PC-9 (cell line): ENCODE data around the gene TPP1. TPM values are rescaled to one million over a fixed set of nuclear protein-coding genes. Genes with fewer than 3 reads are reported as not detected.

Experiments
- BruUV-seq: library from RNA; stranded (reverse); fragments of 400-500 nt; replicated peaks from 2 replicates; lab custom pipeline; 2021; lab: Mats Ljungman, UMichigan
- CTCF ChIA-PET: fragments of 300-600 bp; sonication (Branson Sonifier 250); formaldehyde crosslinking; loops from one replicate; lab custom pipeline; 2022; ENCODE audit warnings: antibody characterized with exemption; lab: Charles Lee
- POLR2A ChIA-PET: fragments of 300-600 bp; sonication (Branson Sonifier 250); formaldehyde crosslinking; loops from one replicate; lab custom pipeline; 2022; ENCODE audit warnings: antibody characterized with exemption; ENCODE audit not compliant: unreplicated experiment; lab: Charles Lee
- DNase-seq, 2 experiments: peaks; one replicate each; pipeline versions ENCODE4 v3.0.0 to v3.0.0-alpha.2; 2015 to 2022; ENCODE audit warnings: mixed read lengths in 1 of 2
- H2AFZ ChIP-seq: fragments of 200-600 bp; sonication (generic); 2 replicates; pipeline ENCODE4 v1.8.1; 2017; ENCODE audit warnings: antibody characterized with exemption
- H3F3A ChIP-seq: fragments of 200-600 bp; sonication (generic); 2 replicates; pipeline ENCODE4 v1.8.1; 2017; ENCODE audit warnings: antibody characterized with exemption, mild to moderate bottlenecking, low read depth; ENCODE audit not compliant: insufficient read depth
- H3K27ac ChIP-seq: fragments of 200-600 bp; sonication (generic); 2 replicates; pipeline ENCODE4 v1.6.1; 2016; ENCODE audit warnings: mixed run types
- H3K27me3 ChIP-seq: fragments of 200-600 bp; sonication (generic); 2 replicates; pipeline ENCODE4 v1.6.1; 2016; ENCODE audit warnings: low read depth, mixed run types; ENCODE audit not compliant: insufficient read depth
- H3K36me3 ChIP-seq: fragments of 200-600 bp; sonication (generic); 2 replicates; pipeline ENCODE4 v1.6.1; 2016; ENCODE audit warnings: low read depth, mixed run types
- H3K4me1 ChIP-seq: fragments of 200-600 bp; sonication (generic); replicated peaks from 2 replicates; pipeline ENCODE4 v1.6.1; 2016; ENCODE audit warnings: mixed run types; ENCODE audit not compliant: insufficient read depth
- H3K4me2 ChIP-seq: fragments of 200-600 bp; sonication (generic); 2 replicates; pipeline ENCODE4 v1.6.1; 2017; ENCODE audit warnings: mixed run types
- H3K4me3 ChIP-seq: fragments of 200-600 bp; sonication (generic); 2 replicates; pipeline ENCODE4 v1.6.1; 2016; ENCODE audit warnings: mixed run types
- H3K79me2 ChIP-seq: fragments of 200-600 bp; sonication (generic); 2 replicates; pipeline ENCODE4 v1.6.1; 2017; ENCODE audit warnings: low read depth, mixed run types
- H3K9me2 ChIP-seq: fragments of 200-600 bp; sonication (generic); 2 replicates; pipeline ENCODE4 v1.8.1; 2017; ENCODE audit warnings: mild to moderate bottlenecking; ENCODE audit not compliant: insufficient read depth
- H3K9me3 ChIP-seq: fragments of 200-600 bp; sonication (generic); 2 replicates; pipeline ENCODE4 v1.8.1; 2016; ENCODE audit warnings: low read depth; ENCODE audit not compliant: insufficient read depth
- H4K20me1 ChIP-seq: fragments of 200-600 bp; sonication (generic); 2 replicates; pipeline ENCODE4 v1.8.1; 2017; ENCODE audit not compliant: insufficient read depth
- EZH2 ChIP-seq: fragments of 200-600 bp; sonication (generic); IDR thresholded peaks from 2 replicates; pipeline ENCODE4 v1.8.0; 2017; ENCODE audit warnings: antibody characterized with exemption, low read depth
- intact Hi-C: fragments of 100-400 bp; cut with micrococcal nuclease; formaldehyde crosslinking; loops from one replicate; pipeline ENCODE4 v1.10.0; 2022; ENCODE audit not compliant: unreplicated experiment
- total RNA-seq: library from RNA; stranded (reverse); gene quantifications from 2 replicates; pipeline ENCODE4 v1.2.3, GENCODE V29; 2021
- TF ChIP-seq, protein P1 (sequence below): fragments of 200-600 bp; sonication (generic); conservative IDR thresholded peaks from 2 replicates; pipeline ENCODE4 v1.6.1; 2017; ENCODE audit warnings: mixed run types, antibody characterized with exemption, mild to moderate bottlenecking, moderate library complexity

The TPP1 gene
- total RNA-seq, 1 experiment from 2014 or later, result 31.4 TPM

DNA sequence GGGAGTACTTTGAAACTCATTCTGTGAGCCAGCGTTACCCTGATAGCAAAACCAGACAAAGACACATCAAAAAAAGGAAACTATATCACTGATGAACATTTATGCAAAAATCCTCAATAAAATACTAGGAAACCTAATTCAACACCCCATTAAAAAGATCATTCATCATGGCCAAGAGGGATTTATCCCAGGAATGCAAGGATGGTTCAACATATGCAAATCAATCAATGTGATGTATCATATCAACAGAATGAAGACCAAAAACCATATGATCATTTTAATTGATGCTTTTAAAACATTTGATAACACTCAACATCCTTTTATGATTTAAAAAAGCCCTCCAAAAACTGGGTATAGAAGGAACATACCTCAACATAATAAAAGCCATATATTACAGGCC, 35.6 kb downstream of the TPP1 start:
- Histone ChIP-seq H3K9me2 (no peaks in the 10 kb centered on the region), H3K27me3 (no peaks in the 10 kb centered on the region), H3K27ac (no peak overlapping the region), H3K4me2 (no peak overlapping the region), H4K20me1 (no peaks in the 10 kb centered on the region), H3K79me2 (no peaks in the 10 kb centered on the region), H3K9me3 (no peaks in the 10 kb centered on the region; the same call in 1 of the 2 replicates), H3K4me3 (no peak overlapping the region), H3K4me1 (no peaks in the 10 kb centered on the region), H3F3A (no peaks in the 10 kb centered on the region), H2AFZ (no peak overlapping the region), H3K36me3 (no peaks in the 10 kb centered on the region)
- intact Hi-C loops, result no loop called here
- DNase-seq, result no peak
- POLR2A ChIA-PET, result no interaction called here
- TF ChIP-seq, protein P1, sequence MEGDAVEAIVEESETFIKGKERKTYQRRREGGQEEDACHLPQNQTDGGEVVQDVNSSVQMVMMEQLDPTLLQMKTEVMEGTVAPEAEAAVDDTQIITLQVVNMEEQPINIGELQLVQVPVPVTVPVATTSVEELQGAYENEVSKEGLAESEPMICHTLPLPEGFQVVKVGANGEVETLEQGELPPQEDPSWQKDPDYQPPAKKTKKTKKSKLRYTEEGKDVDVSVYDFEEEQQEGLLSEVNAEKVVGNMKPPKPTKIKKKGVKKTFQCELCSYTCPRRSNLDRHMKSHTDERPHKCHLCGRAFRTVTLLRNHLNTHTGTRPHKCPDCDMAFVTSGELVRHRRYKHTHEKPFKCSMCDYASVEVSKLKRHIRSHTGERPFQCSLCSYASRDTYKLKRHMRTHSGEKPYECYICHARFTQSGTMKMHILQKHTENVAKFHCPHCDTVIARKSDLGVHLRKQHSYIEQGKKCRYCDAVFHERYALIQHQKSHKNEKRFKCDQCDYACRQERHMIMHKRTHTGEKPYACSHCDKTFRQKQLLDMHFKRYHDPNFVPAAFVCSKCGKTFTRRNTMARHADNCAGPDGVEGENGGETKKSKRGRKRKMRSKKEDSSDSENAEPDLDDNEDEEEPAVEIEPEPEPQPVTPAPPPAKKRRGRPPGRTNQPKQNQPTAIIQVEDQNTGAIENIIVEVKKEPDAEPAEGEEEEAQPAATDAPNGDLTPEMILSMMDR, result no peak
- TF ChIP-seq EZH2, result no peak
- BruUV-seq, result no TSS peak
- CTCF ChIA-PET, result no interaction called here

DNA sequence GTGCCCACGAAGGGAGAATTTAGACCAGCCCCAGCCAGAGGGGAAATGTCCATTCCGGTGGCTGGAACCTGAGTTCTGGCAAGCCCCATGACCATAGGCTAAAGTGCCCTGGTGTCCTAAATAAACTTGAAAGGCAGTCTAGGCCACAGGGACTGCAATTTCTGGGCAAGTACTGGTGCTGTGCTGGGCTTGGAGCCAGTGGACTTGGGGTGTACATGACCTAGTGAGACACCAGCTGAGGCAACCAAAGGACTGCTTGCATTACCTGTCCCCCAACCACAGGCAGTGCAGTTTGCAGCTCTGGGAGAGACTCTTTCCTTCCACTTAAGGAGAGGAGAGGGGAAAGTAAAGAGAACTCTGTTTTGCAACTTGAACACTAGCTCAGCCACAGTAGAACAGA, 39.5 kb downstream of the TPP1 start:
- POLR2A ChIA-PET, result no interaction called here
- CTCF ChIA-PET, result interaction anchor here (0.6 kb wide), 1 partner anchor 1244 kb away, joined by 3 read pairs; no protein-coding TSS in a partner anchor
- H2AFZ ChIP-seq, result no peak overlapping the region
- no peak for TF ChIP-seq EZH2
- TF ChIP-seq, protein P1, result no peak
- H3K9me3 ChIP-seq, result no peaks in the 10 kb centered on the region; the same call in 1 of the 2 replicates
- no peaks in the 10 kb centered on the region for H3F3A ChIP-seq
- H4K20me1 ChIP-seq, result no peaks in the 10 kb centered on the region
- H3K4me2 ChIP-seq, result no peak overlapping the region
- no peaks in the 10 kb centered on the region for H3K79me2 ChIP-seq
- no peaks in the 10 kb centered on the region for H3K36me3 ChIP-seq
- intact Hi-C loops, result no loop called here
- no peak for DNase-seq
- H3K27ac ChIP-seq, result no peak overlapping the region
- no peaks in the 10 kb centered on the region for H3K9me2 ChIP-seq
- BruUV-seq, result no TSS peak
- no peaks in the 10 kb centered on the region for H3K4me1 ChIP-seq
- H3K27me3 ChIP-seq, result no peaks in the 10 kb centered on the region
- H3K4me3 ChIP-seq, result no peak overlapping the region

DNA sequence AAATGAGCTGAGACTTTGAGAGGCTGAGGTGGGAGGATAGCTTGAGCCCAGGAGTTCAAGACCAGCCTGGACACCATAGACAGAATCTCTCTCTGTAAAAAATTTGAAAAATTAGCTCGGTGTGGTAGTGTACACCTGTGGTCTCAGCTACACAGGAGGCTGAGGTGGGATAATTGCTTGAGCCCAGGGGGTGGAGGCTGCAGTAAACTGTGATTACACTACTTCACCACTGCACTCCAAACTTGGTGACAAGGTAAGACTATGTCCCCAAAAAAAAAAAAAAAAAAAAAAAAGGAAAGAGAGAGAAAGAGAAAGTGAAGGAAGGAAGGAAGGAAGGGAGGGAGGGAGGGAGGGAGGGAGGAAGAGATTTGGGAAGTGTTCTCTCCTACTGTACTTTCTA, 41.1 kb downstream of the TPP1 start:
- no peaks in the 10 kb centered on the region for H3K9me3 ChIP-seq
- H3K4me1 ChIP-seq, result no peaks in the 10 kb centered on the region
- no peaks in the 10 kb centered on the region for H3F3A ChIP-seq
- no peaks in the 10 kb centered on the region for H4K20me1 ChIP-seq
- no peak overlapping the region for H2AFZ ChIP-seq
- H3K4me3 ChIP-seq, result no peak overlapping the region
- BruUV-seq, result no TSS peak
- ChIA-PET CTCF (no interaction called here), POLR2A (no interaction called here)
- H3K27ac ChIP-seq, result no peak overlapping the region
- TF ChIP-seq, protein P1, result no peak
- no peak for TF ChIP-seq EZH2
- intact Hi-C loops, result no loop called here
- no peaks in the 10 kb centered on the region for H3K36me3 ChIP-seq
- no peaks in the 10 kb centered on the region for H3K27me3 ChIP-seq
- no peak for DNase-seq
- no peaks in the 10 kb centered on the region for H3K79me2 ChIP-seq
- H3K4me2 ChIP-seq, result no peak overlapping the region
- no peaks in the 10 kb centered on the region for H3K9me2 ChIP-seq
